Stimulated activated naive B cell treated with anti-CD40 and anti-IgM and Interleukin-4, amounts not matched to agents 10 μg/mL and 1 μg/mL and 100 μg/mL, for 72 hours (primary cell): Measurements from ENCODE around the gene REC8.
"Not testable (repeated sequence)": the region's sequence is repeated elsewhere in the genome, so short reads cannot be mapped to it uniquely, and the experiment has no call there.

ENCODE experiments used
- ATAC-seq, 2 donors: fragments of 150-1000 bp; cut with Tn5 transposase; replicated peaks; 2 replicates each; pipeline ENCODE4 v1.10.0; 2021; ENCODE audit warnings: moderate library complexity in 1 of 2
- DNase-seq: peaks from one replicate; pipeline ENCODE4 v3.0.0; 2021
- H3K27ac Mint-ChIP-seq: one replicate; pipeline ENCODE4 v1.8.0; 2022; ENCODE audit warnings: mild to moderate bottlenecking, mixed read lengths
- H3K27me3 Mint-ChIP-seq, 2 donors: one replicate each; pipeline ENCODE4 v1.8.0; 2022; ENCODE audit warnings: mixed read lengths in 2 of 2
- H3K36me3 Mint-ChIP-seq, 2 donors: one replicate each; pipeline ENCODE4 v1.8.0; 2022; ENCODE audit warnings: mixed read lengths in 2 of 2, mild to moderate bottlenecking in 1 of 2
- H3K4me1 Mint-ChIP-seq, 2 donors: one replicate each; pipeline ENCODE4 v1.8.0; 2022; ENCODE audit warnings: mixed read lengths in 2 of 2, mild to moderate bottlenecking in 1 of 2
- H3K4me3 Mint-ChIP-seq, 2 donors: one replicate each; pipeline ENCODE4 v1.8.0; 2022; ENCODE audit warnings: mild to moderate bottlenecking in 2 of 2, mixed read lengths in 2 of 2, moderate library complexity in 1 of 2
- H3K9me3 Mint-ChIP-seq, 2 donors: one replicate each; pipeline ENCODE4 v1.8.0; 2022; ENCODE audit warnings: mixed read lengths in 2 of 2, mild to moderate bottlenecking in 1 of 2

The REC8 gene

GRCh38 chr14:24203249-24203886 lies 31.5 kb downstream of the REC8 start:
- not testable (repeated sequence) for H3K27ac Mint-ChIP-seq, H3K4me3 Mint-ChIP-seq, DNase-seq, H3K9me3 Mint-ChIP-seq, ATAC-seq, H3K27me3 Mint-ChIP-seq
- peaks cover 76 to 85% of the 10 kb centered on the region in 2 donors for H3K36me3 Mint-ChIP-seq
- H3K4me1 Mint-ChIP-seq: peaks cover 36 to 61% of the 10 kb centered on the region in 2 donors

- Mint-ChIP-seq H3K27ac (no peak overlapping the region), H3K4me1 (peaks cover 28 to 57% of the 10 kb centered on the region in 2 donors), H3K36me3 (peaks cover 68 to 79% of the 10 kb centered on the region in 2 donors), H3K27me3 (no peaks in the 10 kb centered on the region), H3K9me3 (peaks cover 6 to 7% of the 10 kb centered on the region in 2 donors), H3K4me3 (no peak overlapping the region)
- no peak for DNase-seq
- no peak for ATAC-seq
These were observed 32.6 kb downstream of the REC8 start for GRCh38 chr14:24204163-24205146.

GRCh38 chr14:24206260-24207103 lies 34.6 kb downstream of the REC8 start:
- Mint-ChIP-seq H3K4me1 (peaks cover 35 to 64% of the 10 kb centered on the region in 2 donors), H3K4me3 (peak overlapping the region; percentile 3 to 9), H3K27me3 (no peaks in the 10 kb centered on the region), H3K36me3 (peaks cover 68 to 81% of the 10 kb centered on the region in 2 donors), H3K27ac (peak overlapping the region; percentile 88), H3K9me3 (peaks cover 6 to 7% of the 10 kb centered on the region in 2 donors)
- peak in 1 of 2 donors; percentile 4 for ATAC-seq
- no peak for DNase-seq

GRCh38 chr14:24207104-24207551 lies 35.2 kb downstream of the REC8 start:
- H3K36me3 Mint-ChIP-seq: peaks cover 64 to 78% of the 10 kb centered on the region in 2 donors
- peak overlapping the region; percentile 88 for H3K27ac Mint-ChIP-seq
- peaks cover 35 to 70% of the 10 kb centered on the region in 2 donors for H3K4me1 Mint-ChIP-seq
- DNase-seq (no peak), ATAC-seq (peak; percentile 83)
- H3K9me3 Mint-ChIP-seq: peaks cover 6 to 7% of the 10 kb centered on the region in 2 donors
- peak overlapping the region; percentile 3 to 9 for H3K4me3 Mint-ChIP-seq
- no peaks in the 10 kb centered on the region for H3K27me3 Mint-ChIP-seq

- Mint-ChIP-seq H3K27ac (peak overlapping the region; percentile 88), H3K4me3 (no peak overlapping the region), H3K27me3 (no peaks in the 10 kb centered on the region), H3K36me3 (peaks cover 61 to 74% of the 10 kb centered on the region in 2 donors), H3K9me3 (peaks cover 5% of the 10 kb centered on the region in 2 donors), H3K4me1 (peaks cover 35 to 74% of the 10 kb centered on the region in 2 donors)
- ATAC-seq: no peak
- no peak for DNase-seq
These were observed 35.7 kb downstream of the REC8 start for GRCh38 chr14:24207625-24208024.

- no peaks in the 10 kb centered on the region for H3K9me3 Mint-ChIP-seq
- peak overlapping the region; percentile 83 for H3K27ac Mint-ChIP-seq
- H3K27me3 Mint-ChIP-seq: no peaks in the 10 kb centered on the region
- peaks cover 46 to 89% of the 10 kb centered on the region in 2 donors for H3K4me1 Mint-ChIP-seq
- no peak for ATAC-seq
- H3K36me3 Mint-ChIP-seq: peaks cover 44 to 56% of the 10 kb centered on the region in 2 donors
- H3K4me3 Mint-ChIP-seq: peak overlapping the region; percentile 91 to 92
- DNase-seq: no peak
These were observed 39.4 kb downstream of the REC8 start for GRCh38 chr14:24211311-24211710.

GRCh38 chr14:24212924-24213865 lies 41.3 kb downstream of the REC8 start, which contains the start of gene CHMP4A:
Gene CHMP4A, minus strand, starts transcription at chr14:24213488. Its CDS starts 49 bp downstream, at chr14:24213439.
- peaks cover 37 to 76% of the 10 kb centered on the region in 2 donors for H3K4me1 Mint-ChIP-seq
- H3K36me3 Mint-ChIP-seq: peaks cover 33 to 48% of the 10 kb centered on the region in 2 donors

GRCh38 chr14:24213866-24214662 lies 42.2 kb downstream of the REC8 start:
- peaks cover 29 to 45% of the 10 kb centered on the region in 2 donors for H3K36me3 Mint-ChIP-seq
- peaks cover 37 to 72% of the 10 kb centered on the region in 2 donors for H3K4me1 Mint-ChIP-seq
- DNase-seq (no peak), ATAC-seq (no peak)
- H3K4me3 Mint-ChIP-seq: peak overlapping the region; percentile 91 to 92
- no peaks in the 10 kb centered on the region for H3K9me3 Mint-ChIP-seq
- H3K27me3 Mint-ChIP-seq: no peaks in the 10 kb centered on the region
- peak overlapping the region; percentile 98 for H3K27ac Mint-ChIP-seq

More at GRCh38 chr14:24212924-24213865, 41.3 kb downstream of the REC8 start, which contains the start of gene CHMP4A:
- H3K27me3 Mint-ChIP-seq: no peaks in the 10 kb centered on the region
- H3K4me3 Mint-ChIP-seq: peak within 1 kb of the TSS; percentile 91 to 92
- ATAC-seq (peak; percentile 83 to 85), DNase-seq (peak; percentile 96)
- no peaks in the 10 kb centered on the region for H3K9me3 Mint-ChIP-seq
- peak within 1 kb of the TSS; percentile 98 for H3K27ac Mint-ChIP-seq

GRCh38 chr14:24215495-24216344 lies 43.8 kb downstream of the REC8 start, which contains the start of gene MDP1:
Gene MDP1, minus strand, starts transcription at chr14:24216066. Its CDS starts 111 bp downstream, at chr14:24215955.
- peak; percentile 76 to 77 for ATAC-seq
- Mint-ChIP-seq H3K4me1 (peaks cover 33 to 60% of the 10 kb centered on the region in 2 donors), H3K27me3 (no peaks in the 10 kb centered on the region)

GRCh38 chr14:24216345-24216699 lies 44.4 kb downstream of the REC8 start:
- ATAC-seq (no peak), DNase-seq (no peak)
- no peaks in the 10 kb centered on the region for H3K27me3 Mint-ChIP-seq
- H3K9me3 Mint-ChIP-seq: no peaks in the 10 kb centered on the region
- H3K36me3 Mint-ChIP-seq: peaks cover 23 to 34% of the 10 kb centered on the region in 2 donors
- peak overlapping the region; percentile 98 for H3K27ac Mint-ChIP-seq
- H3K4me1 Mint-ChIP-seq: peaks cover 31 to 54% of the 10 kb centered on the region in 2 donors
- H3K4me3 Mint-ChIP-seq: peak overlapping the region; percentile 92 to 95

More at GRCh38 chr14:24215495-24216344, 43.8 kb downstream of the REC8 start, which contains the start of gene MDP1:
- no peaks in the 10 kb centered on the region for H3K9me3 Mint-ChIP-seq
- H3K27ac Mint-ChIP-seq: peak within 1 kb of the TSS; percentile 98
- H3K4me3 Mint-ChIP-seq: peak within 1 kb of the TSS; percentile 92 to 95
- DNase-seq: peak; percentile 81
- peaks cover 25 to 38% of the 10 kb centered on the region in 2 donors for H3K36me3 Mint-ChIP-seq

GRCh38 chr14:24216876-24217275 lies 45.0 kb downstream of the REC8 start:
- not testable (repeated sequence) for DNase-seq, H3K4me3 Mint-ChIP-seq, H3K9me3 Mint-ChIP-seq, H3K27ac Mint-ChIP-seq, H3K27me3 Mint-ChIP-seq, ATAC-seq
- peaks cover 27 to 48% of the 10 kb centered on the region in 2 donors for H3K4me1 Mint-ChIP-seq
- peaks cover 20 to 29% of the 10 kb centered on the region in 2 donors for H3K36me3 Mint-ChIP-seq
